ENCODE measurements around the gene ZBTB7C.
"Not testable (repeated sequence)": the region's sequence is repeated elsewhere in the genome, so short reads cannot be mapped to it uniquely, and the experiment has no call there.

The ZBTB7C gene

DNA sequence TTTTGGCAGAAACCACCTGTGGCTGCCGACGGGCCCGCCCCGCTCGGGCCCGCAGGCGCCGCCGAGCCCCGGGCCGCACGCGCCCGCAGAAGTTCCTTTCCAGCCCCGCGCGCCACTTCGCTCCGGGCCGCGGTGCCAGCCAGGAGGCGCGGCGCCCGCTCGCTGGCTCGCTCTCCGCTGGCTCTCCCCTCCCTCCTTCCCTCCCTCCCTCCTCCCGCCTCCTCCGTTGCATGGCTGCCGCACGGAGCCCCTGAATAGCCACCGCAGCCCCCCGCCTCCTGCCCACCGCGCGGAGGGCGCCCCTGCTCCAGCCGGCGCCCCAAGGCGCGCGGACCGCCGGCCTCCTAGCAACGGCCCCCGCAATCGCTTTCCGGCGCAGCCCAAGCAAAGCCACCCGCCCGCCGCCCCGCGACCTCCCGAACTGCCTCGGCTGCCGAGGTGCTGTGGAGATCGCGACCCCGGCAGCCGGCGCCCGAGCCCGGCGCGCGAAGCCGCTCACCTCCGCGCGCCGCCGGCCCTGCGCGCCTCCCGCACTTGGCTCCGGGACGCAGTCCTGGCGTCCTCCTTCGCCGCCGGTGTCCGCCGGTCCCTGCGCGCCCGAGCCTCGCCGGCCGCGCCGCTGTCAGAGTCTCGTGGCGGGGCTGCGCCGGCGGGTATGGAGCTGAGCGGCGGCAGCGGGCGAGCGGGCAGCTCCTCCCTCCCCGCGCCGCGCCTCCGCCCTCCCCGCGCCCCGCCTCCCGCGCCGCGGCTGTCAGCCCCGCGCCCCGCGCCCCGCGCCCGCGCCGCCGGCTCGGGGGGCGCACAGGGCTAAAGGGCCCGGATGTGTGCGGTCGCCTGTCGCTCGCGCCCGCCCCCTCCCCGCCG, at the start of gene ZBTB7C:
Gene ZBTB7C (minus strand): TSS at position 657 of the 864 bp plus-strand sequence.
- DNase-seq: peak in 1 of 2 experiments; percentile 29

DNA sequence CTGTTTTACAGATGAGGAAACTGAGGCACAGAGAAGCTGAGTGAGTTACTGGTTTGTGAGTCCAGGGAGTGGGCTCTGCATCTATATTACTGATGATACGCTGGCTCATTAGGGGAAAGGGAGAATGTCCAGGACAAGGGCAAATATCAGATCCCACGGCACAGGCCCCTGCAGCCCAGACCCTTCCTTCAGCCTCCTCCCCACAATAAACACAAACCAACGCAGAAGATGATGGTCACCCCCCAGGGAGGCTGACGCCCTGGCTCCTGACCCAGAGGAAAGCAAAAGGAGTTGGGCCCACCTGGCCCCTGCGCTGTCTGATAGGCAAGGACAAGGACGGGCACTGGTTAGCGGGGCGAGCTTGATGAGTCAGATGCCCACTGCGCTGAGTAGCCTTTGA, 47.7 kb upstream of the ZBTB7C start:
- DNase-seq: no peak

DNA sequence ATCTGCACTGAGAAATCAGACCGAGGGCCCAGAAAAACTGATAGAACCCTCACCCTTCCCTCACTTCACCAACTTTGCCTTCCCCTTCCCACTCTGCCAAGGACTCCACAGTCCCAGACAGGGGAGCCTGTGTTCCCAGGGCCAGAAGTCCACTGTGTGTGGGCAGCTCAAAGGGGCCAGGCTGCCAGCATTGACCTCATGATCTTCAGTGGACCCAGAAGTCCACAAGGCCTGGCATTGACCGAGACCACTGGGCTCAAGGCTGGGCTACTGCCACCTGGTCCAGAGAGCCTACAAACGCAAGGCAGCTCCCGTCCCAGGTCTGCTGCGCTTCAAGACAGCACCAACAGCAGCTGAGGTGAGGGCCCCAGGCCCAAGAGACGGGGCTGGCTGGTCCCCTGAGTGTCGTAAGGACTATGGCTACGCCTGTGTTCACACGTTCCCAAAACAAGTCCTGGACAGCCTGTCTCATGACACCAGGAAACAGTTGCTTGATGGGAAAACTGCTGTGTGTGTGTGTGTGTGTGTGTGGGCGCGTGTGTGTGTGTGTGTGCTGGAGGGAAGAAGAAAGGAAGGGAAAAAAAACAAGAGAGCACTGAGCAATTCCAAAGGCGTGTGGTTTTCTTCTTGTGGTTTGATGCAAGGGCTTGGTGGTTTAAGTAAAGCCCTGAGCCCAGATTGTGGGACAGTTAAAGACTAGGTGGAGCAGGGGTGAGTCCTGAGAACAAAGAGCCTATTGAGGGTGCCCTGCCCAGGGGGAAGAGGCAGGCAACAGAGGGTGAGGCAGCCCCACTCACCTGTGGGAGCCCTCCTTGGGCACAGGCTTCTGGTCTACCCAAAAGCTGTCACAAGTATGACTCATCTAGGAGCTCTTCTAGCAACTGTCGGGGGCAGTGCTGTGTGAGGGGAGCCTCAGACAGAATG, 46.6 kb upstream of the ZBTB7C start:
- no peak for DNase-seq

DNA sequence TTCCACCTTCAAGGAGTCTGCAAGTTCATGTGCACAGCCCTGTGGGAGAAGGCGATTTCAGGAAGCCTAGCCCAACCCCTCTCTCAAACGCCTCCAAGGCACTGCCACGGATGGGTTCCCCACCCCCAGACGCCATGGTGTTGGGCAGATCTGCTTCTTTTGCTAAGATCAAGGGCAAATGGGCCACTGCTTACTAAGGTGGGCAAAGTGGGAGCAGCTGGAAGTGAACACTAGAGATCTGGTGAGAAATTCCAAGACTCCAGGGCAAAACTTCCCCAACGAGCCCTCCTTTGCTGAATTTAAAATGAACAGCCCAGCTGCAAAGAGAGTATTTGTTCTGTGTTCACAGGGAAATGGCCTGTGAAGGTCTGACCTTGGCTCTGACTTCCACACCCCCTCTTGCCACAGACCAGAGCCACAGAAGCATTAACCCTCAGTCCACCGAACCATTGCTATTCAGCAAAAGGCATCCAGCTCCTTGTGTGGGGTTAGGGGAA, 45.1 kb upstream of the ZBTB7C start:
- no peak for DNase-seq

DNA sequence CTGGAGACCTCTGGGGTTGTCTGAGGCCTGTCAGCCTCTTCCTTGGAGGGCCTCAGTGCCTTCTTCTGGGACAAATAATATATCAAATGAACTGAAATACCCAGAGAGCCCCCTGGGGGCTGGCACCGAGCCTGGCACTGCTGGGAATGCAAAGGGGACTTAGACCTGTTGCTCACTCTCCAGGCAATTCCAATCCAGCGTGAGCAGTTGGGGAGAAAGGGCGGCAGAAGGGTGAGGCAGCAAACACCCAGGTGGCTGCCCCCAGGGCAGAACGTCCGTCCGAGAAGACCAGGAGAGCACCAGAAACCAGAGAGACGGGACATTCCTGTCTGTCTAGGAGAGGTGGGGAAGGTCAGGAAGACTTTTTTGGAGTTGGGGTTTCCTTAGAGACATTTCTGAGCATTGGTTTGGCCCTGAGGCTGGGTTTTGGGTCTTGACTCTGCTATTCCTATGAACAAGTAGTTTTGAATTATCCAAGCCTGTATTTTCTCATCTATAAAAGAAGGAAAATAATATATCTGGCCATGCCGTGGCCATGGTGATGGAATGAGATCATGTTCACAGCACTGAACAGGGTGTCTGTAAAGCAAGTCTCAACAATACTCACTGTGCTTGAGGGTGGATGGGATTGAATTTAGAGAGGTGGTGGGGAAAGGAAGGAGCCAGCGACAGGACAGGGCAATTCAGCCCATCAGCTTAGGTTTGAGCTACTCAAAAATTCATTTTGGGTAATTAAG, 44.3 kb upstream of the ZBTB7C start:
- no peak for DNase-seq

DNA sequence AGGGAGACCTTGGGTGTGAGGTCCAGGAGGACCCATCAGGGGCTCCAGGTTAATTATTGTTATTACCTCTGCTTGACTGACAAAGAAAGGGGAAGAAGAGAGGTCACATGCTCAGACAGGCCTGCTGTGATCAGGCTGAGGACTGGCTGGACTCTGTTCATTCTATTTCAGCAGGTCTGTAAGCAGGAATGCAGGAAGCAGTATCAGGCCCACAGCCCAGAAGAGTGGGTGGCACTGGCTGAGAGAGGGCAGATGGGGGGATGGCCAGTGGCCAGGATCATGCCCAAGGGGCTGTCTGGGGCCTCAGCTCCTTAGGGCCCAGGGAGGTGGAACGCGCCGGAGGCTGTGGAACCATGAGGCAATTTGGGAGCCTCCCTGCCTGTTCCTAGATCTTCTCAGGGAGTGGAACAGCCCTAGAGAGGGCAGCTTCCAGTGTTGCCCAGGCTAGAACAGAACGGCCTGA, 43.7 kb upstream of the ZBTB7C start:
- no peak for DNase-seq

DNA sequence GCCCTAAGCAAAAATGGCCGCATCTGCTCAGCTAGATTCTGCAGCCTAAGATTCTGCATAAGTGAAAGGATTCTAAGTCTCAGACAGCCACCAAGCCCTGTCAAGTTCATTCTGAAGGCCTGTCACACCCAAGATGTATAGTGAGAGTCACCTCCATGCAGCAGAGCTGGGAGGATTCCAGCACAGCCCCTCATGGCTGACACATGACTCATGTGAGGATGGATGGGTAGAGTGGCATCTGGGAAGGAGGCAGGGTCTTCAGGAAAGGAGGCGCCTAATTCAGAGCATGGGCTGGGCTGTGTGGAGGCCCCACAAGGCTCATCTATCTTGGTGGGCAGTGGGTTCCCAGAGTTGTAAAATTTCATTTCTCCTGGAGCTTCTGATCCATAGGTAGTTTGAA, 41.5 kb upstream of the ZBTB7C start:
- DNase-seq: no peak

DNA sequence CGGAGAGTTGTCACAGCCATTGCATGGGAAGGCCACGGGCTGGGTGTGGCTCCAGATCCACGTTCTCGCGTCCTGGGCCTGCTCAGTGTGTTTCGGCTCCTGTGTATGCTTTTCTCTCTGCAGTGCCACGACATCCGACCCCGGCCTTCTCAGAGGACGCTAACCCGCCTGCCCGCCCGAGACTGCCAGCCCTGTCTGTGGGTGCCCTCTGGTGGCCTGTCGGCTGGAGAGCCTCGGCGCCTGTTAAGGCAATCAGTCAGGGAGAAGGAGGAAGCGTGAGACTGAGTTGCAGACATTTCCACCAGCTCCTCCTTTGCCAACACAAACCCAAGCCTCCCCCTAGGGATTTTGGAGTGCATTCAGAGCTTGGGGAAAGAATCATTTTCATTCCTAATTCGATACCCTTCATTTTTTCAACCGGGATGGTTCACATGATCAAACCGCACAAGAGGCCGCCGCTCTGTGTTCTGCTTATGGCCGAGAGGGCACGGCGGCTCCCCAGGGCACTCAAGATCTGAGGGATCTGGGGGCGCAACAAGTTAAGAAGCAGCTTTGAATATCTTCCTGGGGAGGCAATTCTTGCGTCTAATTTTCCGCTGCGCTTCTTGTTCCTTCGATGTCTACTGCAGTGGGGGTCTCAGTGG, 37.5 kb upstream of the ZBTB7C start:
- peak; percentile 11 to 84 for DNase-seq

DNA sequence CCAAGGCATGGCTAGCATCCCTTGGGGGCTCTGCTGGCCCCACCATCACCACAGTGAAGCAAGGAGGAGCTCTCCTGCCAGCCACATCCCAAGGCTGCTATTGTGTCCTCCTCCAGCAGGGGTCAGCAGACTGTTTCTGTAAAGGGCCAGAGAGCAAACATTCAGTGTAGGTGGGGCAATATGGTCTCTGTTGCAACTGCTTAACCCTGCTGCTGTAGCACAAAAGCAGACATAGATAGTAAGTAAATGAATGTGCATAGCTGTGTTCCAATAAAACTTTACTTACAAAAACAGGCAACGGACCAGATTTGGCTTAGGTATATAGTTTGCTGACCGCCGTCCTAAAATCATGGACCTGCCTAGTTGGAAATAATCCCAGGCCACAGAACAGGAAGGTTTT, 36.4 kb upstream of the ZBTB7C start:
- DNase-seq: peak; percentile 59 to 85

DNA sequence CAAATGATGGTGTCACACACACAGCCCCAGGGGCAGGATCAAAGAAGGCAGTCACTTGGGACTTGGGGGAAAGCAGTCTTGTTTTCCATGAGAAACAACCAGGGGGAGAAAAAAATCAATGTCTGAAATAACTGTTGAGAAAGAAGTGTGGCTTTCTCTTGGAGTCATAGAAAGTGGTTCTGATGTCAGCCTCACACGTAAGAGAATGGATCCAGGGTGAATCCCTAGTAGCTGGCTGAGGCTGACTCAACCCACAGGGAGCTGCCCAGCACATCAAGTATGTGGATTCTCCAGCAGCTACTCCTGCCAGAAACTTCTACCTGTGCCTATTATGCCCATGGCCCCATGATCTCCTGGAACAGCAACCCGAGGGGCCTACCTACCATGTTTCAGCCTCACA, 33.6 kb upstream of the ZBTB7C start:
- DNase-seq: no peak

DNA sequence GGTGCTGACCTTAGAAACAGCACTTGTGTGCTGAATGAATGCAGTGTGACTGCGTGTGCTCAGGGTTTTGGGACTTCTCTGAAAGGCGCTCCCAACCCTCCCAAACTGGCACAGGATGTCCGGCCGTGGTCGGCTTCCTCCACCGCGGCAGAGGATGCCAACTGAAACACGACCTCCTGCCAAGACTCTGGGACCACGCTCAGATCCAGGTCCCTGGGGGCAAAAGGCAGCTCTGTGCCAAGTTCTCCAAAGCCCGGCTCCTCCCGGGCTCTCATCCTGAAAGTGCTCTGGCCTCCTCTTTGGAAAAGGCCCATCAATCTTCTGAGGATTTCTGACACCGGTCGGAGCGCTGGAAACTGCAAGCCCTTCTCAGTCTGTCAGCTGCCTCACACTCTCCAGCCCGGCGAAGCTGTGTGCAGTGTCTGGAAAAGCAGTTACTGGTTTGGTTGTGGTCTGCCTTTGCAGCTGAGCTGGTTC, 32.3 kb upstream of the ZBTB7C start:
- DNase-seq: peak; percentile 84 to 96

DNA sequence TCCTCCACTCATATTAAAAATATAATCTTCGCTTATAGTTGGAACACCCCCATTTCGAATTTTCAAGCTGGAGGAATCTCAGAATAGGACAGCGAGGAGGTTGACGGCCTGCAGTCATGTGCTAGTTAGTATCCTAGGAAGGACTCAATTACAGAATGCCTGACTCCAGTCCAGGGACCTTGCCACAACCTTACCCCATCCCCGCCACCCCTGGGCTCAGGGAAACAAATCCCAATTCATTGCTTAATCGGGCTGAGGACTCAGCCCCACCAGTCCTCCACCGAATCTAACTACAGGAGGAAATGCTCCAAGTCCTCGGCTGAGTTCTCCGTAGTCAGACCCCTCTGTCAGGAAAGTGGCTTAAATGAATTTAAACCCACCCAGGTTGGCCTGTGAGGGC, 31.7 kb upstream of the ZBTB7C start:
- DNase-seq: no peak

DNA sequence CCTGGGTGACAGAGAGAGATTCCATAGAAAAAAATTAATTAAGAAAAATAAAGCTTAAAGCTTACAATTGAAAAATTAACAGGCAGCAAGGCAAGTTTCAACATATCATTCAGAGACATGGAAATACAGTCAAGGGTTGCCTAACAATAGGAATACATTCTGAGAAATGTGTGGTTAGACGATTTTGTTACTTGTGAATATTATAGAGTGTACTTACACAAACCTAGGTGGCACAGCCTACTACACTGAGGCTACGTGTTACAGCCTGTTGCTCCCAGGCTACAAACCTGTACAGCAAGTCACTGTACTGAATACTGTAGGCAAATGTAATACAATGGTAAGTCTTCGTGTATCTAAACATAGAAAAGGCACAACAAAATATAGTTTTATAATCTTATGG, 27.7 kb upstream of the ZBTB7C start:
- DNase-seq: no peak

DNA sequence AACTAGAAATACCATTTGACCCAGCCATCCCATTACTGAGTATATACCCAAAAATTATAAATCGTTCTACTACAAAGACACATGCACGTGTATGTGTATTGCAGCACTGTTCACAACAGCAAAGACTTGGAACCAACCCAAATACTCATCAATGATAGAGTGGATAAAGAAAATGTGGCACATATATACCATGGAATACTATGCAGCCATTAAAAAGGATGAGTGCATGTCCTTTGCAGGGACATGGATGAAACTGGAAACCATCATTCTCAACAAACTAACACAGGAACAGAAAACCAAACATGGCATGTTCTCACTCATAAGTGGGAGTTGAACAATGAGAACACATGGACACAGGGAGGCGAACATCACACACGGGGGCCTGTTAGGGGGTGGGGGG, 25.2 kb upstream of the ZBTB7C start:
- not testable (repeated sequence) for DNase-seq

DNA sequence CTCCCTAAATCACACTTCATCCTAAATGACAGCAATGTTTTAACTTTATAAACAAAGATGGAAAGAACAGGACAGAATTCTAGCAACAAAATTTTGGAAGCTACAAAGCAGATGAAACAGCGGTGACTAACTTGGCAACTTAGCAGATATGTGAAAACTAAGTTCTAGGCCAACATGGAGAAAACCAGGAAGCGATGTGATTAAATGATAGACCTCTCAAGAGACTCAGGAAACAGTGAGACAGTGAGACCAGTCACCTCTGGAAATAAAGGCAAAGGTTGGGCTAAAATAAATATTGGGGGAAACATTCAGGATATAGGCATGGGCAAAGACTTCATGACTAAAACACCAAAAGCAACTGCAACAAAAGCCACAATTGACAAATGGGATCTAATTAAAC, 24.4 kb upstream of the ZBTB7C start:
- DNase-seq: no peak

DNA sequence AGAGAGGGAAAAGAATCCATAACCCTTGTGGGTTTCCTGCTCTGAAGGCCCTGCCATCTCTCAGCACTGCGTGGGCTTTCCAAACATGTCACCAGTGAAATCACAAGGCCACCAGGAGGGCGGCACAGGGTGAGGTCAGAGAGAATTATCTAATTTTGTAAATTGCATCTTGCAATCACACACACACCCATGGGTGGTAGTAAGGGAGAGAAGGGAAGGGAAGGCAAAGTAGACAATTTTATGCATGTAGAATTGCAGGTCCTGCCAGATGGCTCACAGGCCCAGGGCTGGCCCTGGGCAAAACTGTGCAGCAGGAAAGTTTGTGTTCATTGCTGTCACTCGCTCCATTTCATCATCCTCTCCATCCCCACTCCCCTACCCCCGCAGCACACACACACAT, 21.0 kb upstream of the ZBTB7C start:
- DNase-seq: no peak

DNA sequence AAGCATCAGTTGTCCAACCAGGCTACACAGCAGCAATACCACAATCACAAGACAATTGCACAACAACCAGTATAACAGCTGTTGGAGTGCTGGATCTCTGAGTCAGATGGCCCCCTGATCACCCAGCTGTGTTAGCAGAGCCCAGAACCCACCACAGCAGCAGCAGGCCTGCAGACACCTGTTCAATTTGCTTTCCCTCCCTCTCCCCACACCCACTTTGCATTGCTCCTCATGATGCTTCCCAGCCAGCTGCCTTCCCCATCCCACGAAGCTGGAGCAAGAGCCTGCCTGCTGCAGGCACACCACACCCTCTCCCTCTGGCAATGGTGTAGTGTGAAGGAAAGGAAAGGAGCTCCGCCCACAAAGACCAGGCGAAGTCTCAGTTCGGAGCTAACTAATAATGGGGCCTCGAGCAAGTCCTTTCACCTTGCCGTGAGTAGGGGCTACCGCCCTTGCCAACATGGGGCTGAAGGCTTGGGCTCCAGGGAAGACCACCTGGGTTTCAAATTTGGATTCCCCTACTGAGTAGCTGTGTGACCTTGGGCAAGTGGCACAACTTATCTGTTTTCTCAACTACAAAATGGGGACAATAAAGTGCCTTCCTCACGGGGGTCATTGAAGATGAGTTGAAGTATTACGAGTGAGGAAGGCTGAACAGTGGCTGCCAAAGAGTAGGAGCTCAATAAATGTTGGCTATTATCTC, 19.4 kb upstream of the ZBTB7C start:
- no peak for DNase-seq

DNA sequence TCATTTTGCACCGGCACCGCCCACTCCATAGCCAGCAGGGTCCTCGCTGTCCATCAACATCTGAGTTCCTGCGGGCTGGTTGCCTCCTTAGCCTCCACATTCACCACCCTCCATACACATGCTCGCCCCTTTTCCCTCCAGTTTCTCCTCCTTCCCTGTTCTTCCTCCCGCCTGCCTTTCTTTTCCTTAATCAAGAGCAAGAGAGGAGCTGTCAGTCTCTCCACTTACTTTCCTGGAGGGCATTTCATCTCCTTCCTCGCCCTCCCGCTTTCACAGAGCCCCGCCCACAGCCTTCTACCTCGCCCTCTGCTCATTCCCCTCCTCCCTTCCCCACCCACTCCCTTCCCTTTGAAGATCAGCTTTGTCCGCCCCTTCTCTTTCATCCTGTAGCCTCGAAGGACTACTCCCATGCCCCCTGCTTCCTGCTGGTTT, 13.8 kb upstream of the ZBTB7C start:
- no peak for DNase-seq

DNA sequence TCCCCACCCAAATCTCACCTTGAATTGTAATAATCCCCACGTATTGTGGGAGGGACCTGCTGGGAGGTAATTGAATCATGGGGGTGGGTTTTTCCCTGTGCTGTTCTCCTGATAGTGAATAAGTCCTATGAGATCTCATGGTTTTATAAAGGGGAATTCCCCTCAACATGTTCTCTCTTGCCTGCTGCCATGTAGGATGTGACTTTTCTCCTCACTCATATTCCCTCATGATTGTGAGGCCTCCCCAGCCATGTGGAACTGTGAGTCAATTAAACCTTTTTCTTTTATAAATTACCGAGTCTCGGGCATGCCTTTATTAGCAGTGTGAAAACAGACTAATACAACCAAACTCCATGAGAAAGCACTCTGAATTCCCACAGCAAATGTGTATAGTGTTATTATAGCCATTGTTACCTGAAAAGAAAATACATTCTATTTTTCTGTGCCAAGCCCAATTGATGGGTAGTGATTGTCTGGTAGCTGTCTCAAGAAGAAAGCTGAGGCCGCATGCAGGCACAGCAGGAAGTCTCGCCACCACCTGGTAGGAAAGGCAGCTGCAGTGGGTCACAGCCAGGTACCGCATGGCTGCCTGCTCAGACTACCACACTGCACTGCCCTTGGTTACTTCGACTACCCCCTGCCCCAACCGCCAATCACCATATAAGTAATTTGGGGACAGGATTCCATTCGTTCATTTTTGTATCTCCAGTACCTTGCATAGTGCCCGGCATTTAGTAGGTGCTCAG, 10.3 kb upstream of the ZBTB7C start:
- no peak for DNase-seq

DNA sequence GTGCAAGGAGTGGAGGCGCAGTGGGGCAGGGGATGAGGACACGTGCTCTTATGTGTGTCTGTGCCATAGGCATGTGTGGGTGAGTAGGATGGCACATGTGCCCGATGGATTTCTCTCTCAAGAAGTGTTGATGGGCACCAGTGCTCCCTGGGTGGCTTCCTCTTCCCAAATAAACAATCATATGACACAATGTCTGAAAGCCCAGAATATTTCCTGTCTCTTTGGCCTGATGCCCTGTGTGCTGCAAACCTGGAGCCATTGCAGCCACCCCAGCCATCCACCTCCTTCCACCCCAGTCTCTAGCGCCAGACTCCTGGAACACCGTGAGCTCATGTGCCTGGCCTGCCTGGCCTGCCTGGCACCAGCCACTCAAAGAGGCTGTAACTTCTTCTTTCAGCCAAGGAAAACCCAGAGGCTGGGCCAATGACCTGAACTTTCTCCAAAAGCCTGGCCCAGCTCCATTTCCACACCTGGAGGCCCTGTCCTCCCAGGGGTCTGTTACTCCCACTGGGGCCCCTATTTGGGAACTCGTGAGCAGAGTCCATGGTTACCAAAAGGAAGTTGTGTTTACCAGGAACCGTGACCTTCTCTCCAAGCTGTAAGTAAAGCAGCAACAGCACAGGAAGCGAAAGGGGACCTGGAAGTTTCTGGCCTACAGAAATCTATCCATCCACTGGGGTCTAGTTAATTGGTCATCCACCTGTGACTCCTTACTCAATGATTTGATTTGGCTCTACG, 9.5 kb upstream of the ZBTB7C start:
- DNase-seq: no peak
